OCI-LY1 (cell line): ENCODE measurements around the gene C21orf91.

Experiments
- H2AFZ ChIP-seq: fragments of 200-600 bp; sonication (generic), shearing (Covaris generic); 2 replicates; pipeline ENCODE4 v1.6.0; 2014; ENCODE audit warnings: antibody characterized with exemption, mild to moderate bottlenecking, low read length
- H3F3A ChIP-seq: fragments of 200-600 bp; sonication (generic), shearing (Covaris generic); 2 replicates; pipeline ENCODE4 v1.6.0; 2014; ENCODE audit warnings: mild to moderate bottlenecking, antibody characterized with exemption, low read length, moderate library complexity; ENCODE audit not compliant: insufficient read depth
- H3K27ac ChIP-seq: fragments of 200-600 bp; sonication (generic); 2 replicates; pipeline ENCODE4 v1.5.1; 2014; ENCODE audit warnings: low read length, mixed run types, mild to moderate bottlenecking, low read depth; ENCODE audit not compliant: poor library complexity, severe bottlenecking
- H3K27me3 ChIP-seq: fragments of 200-600 bp; sonication (generic); 2 replicates; pipeline ENCODE4 v1.6.0; 2014; ENCODE audit warnings: antibody characterized with exemption, mild to moderate bottlenecking, low read length, moderate library complexity; ENCODE audit not compliant: insufficient read depth
- H3K36me3 ChIP-seq: fragments of 200-600 bp; sonication (generic); 2 replicates; pipeline ENCODE4 v1.6.1; 2014; ENCODE audit warnings: mild to moderate bottlenecking, antibody characterized with exemption, low read length, moderate library complexity, mixed read lengths; ENCODE audit not compliant: insufficient read depth
- H3K4me1 ChIP-seq: fragments of 200-600 bp; sonication (generic); 2 replicates; pipeline ENCODE4 v1.5.1; 2014; ENCODE audit warnings: mild to moderate bottlenecking, low read length, moderate library complexity; ENCODE audit not compliant: insufficient read depth, severe bottlenecking
- H3K4me2 ChIP-seq: fragments of 200-600 bp; sonication (generic), shearing (Covaris generic); 2 replicates; pipeline ENCODE4 v1.6.1; 2014; ENCODE audit warnings: low read length
- H3K4me3 ChIP-seq: fragments of 200-600 bp; sonication (generic); 2 replicates; pipeline ENCODE4 v1.5.1; 2014; ENCODE audit warnings: low read length, low read depth, mild to moderate bottlenecking, mixed read lengths; ENCODE audit not compliant: poor library complexity, severe bottlenecking
- H3K79me2 ChIP-seq: fragments of 200-600 bp; shearing (Covaris generic); 2 replicates; pipeline ENCODE4 v1.6.1; 2016; ENCODE audit warnings: mixed run types, low read length, mixed read lengths; ENCODE audit not compliant: insufficient read depth
- H3K9ac ChIP-seq: fragments of 200-600 bp; sonication (generic), shearing (Covaris generic); 2 replicates; pipeline ENCODE4 v1.6.1; 2014; ENCODE audit warnings: mild to moderate bottlenecking, low read length, mixed read lengths
- H3K9me2 ChIP-seq: fragments of 200-600 bp; sonication (generic), shearing (Covaris generic); 2 replicates; pipeline ENCODE4 v1.6.1; 2014; ENCODE audit warnings: low read depth, mild to moderate bottlenecking, low read length, mixed read lengths
- H3K9me3 ChIP-seq: fragments of 200-600 bp; shearing (Covaris generic); 2 replicates; pipeline ENCODE4 v1.6.1; 2014; ENCODE audit warnings: low read length, mixed read lengths
- H4K20me1 ChIP-seq: fragments of 200-600 bp; sonication (generic), shearing (Covaris generic); 2 replicates; pipeline ENCODE4 v1.6.0; 2016; ENCODE audit warnings: mild to moderate bottlenecking, low read length; ENCODE audit not compliant: insufficient read depth
- CTCF ChIP-seq: fragments of 200-600 bp; sonication (generic), shearing (Covaris generic); IDR thresholded peaks from 2 replicates; pipeline ENCODE4 v1.5.1; 2017; ENCODE audit warnings: mild to moderate bottlenecking, antibody characterized with exemption, low read length, moderate library complexity, mixed read lengths
- EZH2 ChIP-seq: fragments of 200-600 bp; sonication (generic), shearing (Covaris generic); IDR thresholded peaks from 2 replicates; pipeline ENCODE4 v1.8.0; 2017; ENCODE audit warnings: borderline replicate concordance, mixed run types, mild to moderate bottlenecking, antibody characterized with exemption, low read length, moderate library complexity, mixed read lengths

The C21orf91 gene

GRCh38 chr21:17813353-17813752, 5.8 kb downstream of the C21orf91 start:
- no peaks in the 10 kb centered on the region for H3F3A ChIP-seq

GRCh38 chr21:17805966-17806365, 13.2 kb downstream of the C21orf91 start:
- Histone ChIP-seq H3F3A (no peaks in the 10 kb centered on the region), H3K36me3 (peaks cover 90% of the 10 kb centered on the region), H3K9me2 (no peaks in the 10 kb centered on the region), H3K27me3 (no peaks in the 10 kb centered on the region), H3K9ac (no peak overlapping the region), H3K27ac (no peak overlapping the region), H3K4me3 (no peak overlapping the region), H4K20me1 (no peaks in the 10 kb centered on the region), H3K79me2 (no peaks in the 10 kb centered on the region), H3K4me1 (no peaks in the 10 kb centered on the region), H3K9me3 (peaks cover 21% of the 10 kb centered on the region), H2AFZ (no peak overlapping the region), H3K4me2 (no peak overlapping the region)
- TF ChIP-seq EZH2 (no peak), CTCF (no peak)

More at GRCh38 chr21:17813353-17813752, 5.8 kb downstream of the C21orf91 start:
- H3K27ac ChIP-seq: no peak overlapping the region
- H2AFZ ChIP-seq: no peak overlapping the region
- peaks cover 22% of the 10 kb centered on the region for H3K4me1 ChIP-seq
- peaks cover 23% of the 10 kb centered on the region for H3K79me2 ChIP-seq
- H3K9ac ChIP-seq: no peak overlapping the region
- H3K9me2 ChIP-seq: no peaks in the 10 kb centered on the region
- no peak overlapping the region for H3K4me2 ChIP-seq
- H3K36me3 ChIP-seq: peaks cover 82% of the 10 kb centered on the region
- no peaks in the 10 kb centered on the region for H3K27me3 ChIP-seq
- H3K9me3 ChIP-seq: peaks cover 9% of the 10 kb centered on the region
- no peaks in the 10 kb centered on the region for H4K20me1 ChIP-seq
- H3K4me3 ChIP-seq: no peak overlapping the region
- no peak for TF ChIP-seq CTCF
- no peak for TF ChIP-seq EZH2

GRCh38 chr21:17803536-17803935, 15.6 kb downstream of the C21orf91 start:
- Histone ChIP-seq H3K9ac (no peak overlapping the region), H2AFZ (no peak overlapping the region), H3K27ac (no peak overlapping the region), H3K27me3 (no peaks in the 10 kb centered on the region), H3K4me2 (no peak overlapping the region), H3K36me3 (peaks cover 66% of the 10 kb centered on the region), H3K9me3 (peaks cover 12% of the 10 kb centered on the region), H4K20me1 (no peaks in the 10 kb centered on the region), H3K4me3 (no peak overlapping the region), H3K79me2 (peaks cover 11% of the 10 kb centered on the region), H3K9me2 (no peaks in the 10 kb centered on the region), H3F3A (no peaks in the 10 kb centered on the region), H3K4me1 (no peaks in the 10 kb centered on the region)
- TF ChIP-seq EZH2 (no peak), CTCF (no peak)
